PC-3 (cell line): Measurements from ENCODE around the gene LIMS1. TPM values are rescaled to one million over a fixed set of nuclear protein-coding genes. Genes with fewer than 3 reads are reported as not detected.
"Not testable (repeated sequence)": the region's sequence is repeated elsewhere in the genome, so short reads cannot be mapped to it uniquely, and the experiment has no call there.

Source experiments
- ATAC-seq: fragments of 200-7000 bp; cut with Tn5 transposase; 2 replicates; pipeline ENCODE4 v1.9.1; 2020; ENCODE audit warnings: mild to moderate bottlenecking, moderate library complexity
- BruUV-seq: library from RNA; stranded (reverse); fragments of 400-500 nt; replicated peaks from 2 replicates; lab custom pipeline; 2021; lab: Mats Ljungman, UMichigan
- CTCF ChIA-PET: fragments of 300-600 bp; sonication (Branson Sonifier 250); formaldehyde crosslinking; loops from one replicate; lab custom pipeline; 2022; ENCODE audit warnings: antibody characterized with exemption; lab: Charles Lee
- POLR2A ChIA-PET: fragments of 300-600 bp; sonication (Branson Sonifier 250); formaldehyde crosslinking; loops from one replicate; lab custom pipeline; 2022; ENCODE audit warnings: antibody characterized with exemption; ENCODE audit not compliant: unreplicated experiment; lab: Charles Lee
- DNase-seq: peaks from one replicate; pipeline ENCODE4 v3.0.0-alpha.2; 2015
- H2AFZ ChIP-seq: fragments of 300-600 bp; sonication (generic); 2 replicates; pipeline ENCODE4 v1.6.0; 2016; ENCODE audit warnings: antibody characterized with exemption, low read length
- H3F3A ChIP-seq: fragments of 300-600 bp; sonication (generic); one replicate; pipeline ENCODE4 v1.6.0; 2017; ENCODE audit warnings: antibody characterized with exemption, low read length, control low read depth, mild to moderate bottlenecking; ENCODE audit not compliant: unreplicated experiment
- H3K27ac ChIP-seq: fragments of 300-600 bp; sonication (generic); 2 replicates; pipeline ENCODE4 v1.5.1; 2016; ENCODE audit warnings: mild to moderate bottlenecking, low read length
- H3K27me3 ChIP-seq: fragments of 300-600 bp; sonication (generic); 2 replicates; pipeline ENCODE4 v1.6.1; 2016; ENCODE audit warnings: low read length, mixed read lengths
- H3K36me3 ChIP-seq: fragments of 300-600 bp; sonication (generic); 2 replicates; pipeline ENCODE4 v1.6.1; 2016; ENCODE audit warnings: low read depth, mixed run types, low read length, mixed read lengths
- H3K4me1 ChIP-seq: fragments of 300-600 bp; sonication (generic); 2 replicates; pipeline ENCODE4 v1.5.1; 2016; ENCODE audit warnings: low read length; ENCODE audit not compliant: insufficient read depth
- H3K4me2 ChIP-seq: fragments of 300-600 bp; sonication (generic); 2 replicates; pipeline ENCODE4 v1.6.0; 2016; ENCODE audit warnings: low read length
- H3K4me3 ChIP-seq: fragments of 300-600 bp; sonication (generic); 2 replicates; pipeline ENCODE4 v1.5.1; 2016; ENCODE audit warnings: mild to moderate bottlenecking, low read length, mixed read lengths
- H3K79me2 ChIP-seq: fragments of 300-600 bp; sonication (generic); 2 replicates; pipeline ENCODE4 v1.6.1; 2017; ENCODE audit warnings: low read length, mixed read lengths
- H3K9ac ChIP-seq: fragments of 300-600 bp; sonication (generic); 2 replicates; pipeline ENCODE4 v1.6.0; 2016; ENCODE audit warnings: mild to moderate bottlenecking, low read length
- H3K9me2 ChIP-seq: fragments of 300-600 bp; sonication (generic); replicated peaks from 2 replicates; pipeline ENCODE4 v1.6.1; 2016; ENCODE audit warnings: mixed run types, low read length, mixed read lengths
- H3K9me3 ChIP-seq: fragments of 300-600 bp; sonication (generic); 2 replicates; pipeline ENCODE4 v1.6.1; 2016; ENCODE audit warnings: low read length, mixed read lengths
- H4K20me1 ChIP-seq: fragments of 300-600 bp; sonication (generic); 2 replicates; pipeline ENCODE4 v1.6.1; 2016; ENCODE audit warnings: low read length, mixed read lengths
- EZH2 ChIP-seq: fragments of 300-600 bp; sonication (generic); IDR thresholded peaks from one replicate; pipeline ENCODE4 v1.6.1; 2017; ENCODE audit warnings: antibody characterized with exemption, mild to moderate bottlenecking, low read length; ENCODE audit not compliant: unreplicated experiment
- EZH2phosphoT487 ChIP-seq: fragments of 300-600 bp; sonication (generic); IDR thresholded peaks from 2 replicates; pipeline ENCODE4 v1.6.1; 2018; ENCODE audit warnings: mild to moderate bottlenecking, antibody characterized with exemption, low read length, borderline replicate concordance
- intact Hi-C: fragments of 100-400 bp; cut with micrococcal nuclease; formaldehyde crosslinking; loops from 2 replicates; pipeline ENCODE4 v1.9.0; 2023
- total RNA-seq: library from RNA; depleted of rRNA; stranded (reverse); fragments of >200 nt; gene quantifications from 2 replicates; pipeline ENCODE4 v1.2.3, GENCODE V29; 2014
- TF ChIP-seq, protein P1 (sequence below): fragments of 300-600 bp; sonication (generic); conservative IDR thresholded peaks from 2 replicates; pipeline ENCODE4 v1.5.1; 2017; ENCODE audit warnings: antibody characterized with exemption, low read depth, mild to moderate bottlenecking, low read length

Gene LIMS1
- total RNA-seq, 1 experiment from 2014 or later: 58.9 TPM

DNA sequence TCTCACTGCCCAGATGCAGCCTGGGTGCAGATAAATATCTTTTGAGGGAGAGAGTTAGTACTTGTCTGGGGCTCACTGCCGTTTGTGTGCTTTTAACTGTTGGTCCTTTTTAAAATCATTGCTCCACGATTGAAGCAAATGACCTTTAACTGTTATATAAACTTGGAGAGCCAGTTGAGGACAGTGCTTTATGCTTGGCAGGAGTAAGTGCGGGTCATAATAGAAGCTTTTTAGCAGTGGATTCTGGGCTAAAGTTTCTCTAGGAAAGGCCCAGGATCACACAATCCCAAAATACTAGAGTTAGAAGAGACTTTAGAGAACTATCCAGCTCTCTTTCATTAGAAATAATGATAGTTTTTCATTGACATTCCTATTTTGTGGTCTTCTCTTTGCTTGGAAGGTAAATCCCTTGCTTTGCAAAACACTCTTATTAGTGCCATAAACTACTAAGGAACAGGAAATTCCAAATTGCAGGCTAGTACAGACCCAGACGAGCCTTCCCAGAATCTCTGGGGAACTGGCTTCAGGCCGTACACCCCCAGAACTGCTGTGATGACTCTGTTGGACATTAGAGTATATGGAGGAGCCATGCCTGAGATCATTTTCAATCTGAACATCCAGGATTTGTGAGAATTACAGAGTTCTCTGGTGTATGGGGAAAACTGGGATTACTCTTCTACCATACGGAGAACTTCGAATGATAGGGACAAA, 19.1 kb downstream of the LIMS1 start:
- H3K9ac ChIP-seq: no peak overlapping the region
- H4K20me1 ChIP-seq: peaks cover 7% of the 10 kb centered on the region; the same call in 1 of the 2 replicates
- intact Hi-C loops: no loop called here
- ATAC-seq: no peak
- BruUV-seq: no TSS peak
- no peaks in the 10 kb centered on the region for H3K27me3 ChIP-seq
- ChIA-PET POLR2A (no interaction called here), CTCF (no interaction called here)
- H3K9me3 ChIP-seq: no peaks in the 10 kb centered on the region
- no peaks in the 10 kb centered on the region for H3F3A ChIP-seq
- no peaks in the 10 kb centered on the region for H3K36me3 ChIP-seq
- no peak overlapping the region for H3K4me2 ChIP-seq
- TF ChIP-seq EZH2phosphoT487: no peak
- TF ChIP-seq EZH2: no peak
- TF ChIP-seq, protein P1, sequence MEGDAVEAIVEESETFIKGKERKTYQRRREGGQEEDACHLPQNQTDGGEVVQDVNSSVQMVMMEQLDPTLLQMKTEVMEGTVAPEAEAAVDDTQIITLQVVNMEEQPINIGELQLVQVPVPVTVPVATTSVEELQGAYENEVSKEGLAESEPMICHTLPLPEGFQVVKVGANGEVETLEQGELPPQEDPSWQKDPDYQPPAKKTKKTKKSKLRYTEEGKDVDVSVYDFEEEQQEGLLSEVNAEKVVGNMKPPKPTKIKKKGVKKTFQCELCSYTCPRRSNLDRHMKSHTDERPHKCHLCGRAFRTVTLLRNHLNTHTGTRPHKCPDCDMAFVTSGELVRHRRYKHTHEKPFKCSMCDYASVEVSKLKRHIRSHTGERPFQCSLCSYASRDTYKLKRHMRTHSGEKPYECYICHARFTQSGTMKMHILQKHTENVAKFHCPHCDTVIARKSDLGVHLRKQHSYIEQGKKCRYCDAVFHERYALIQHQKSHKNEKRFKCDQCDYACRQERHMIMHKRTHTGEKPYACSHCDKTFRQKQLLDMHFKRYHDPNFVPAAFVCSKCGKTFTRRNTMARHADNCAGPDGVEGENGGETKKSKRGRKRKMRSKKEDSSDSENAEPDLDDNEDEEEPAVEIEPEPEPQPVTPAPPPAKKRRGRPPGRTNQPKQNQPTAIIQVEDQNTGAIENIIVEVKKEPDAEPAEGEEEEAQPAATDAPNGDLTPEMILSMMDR: no peak
- H3K4me1 ChIP-seq: no peaks in the 10 kb centered on the region
- no peaks in the 10 kb centered on the region for H3K9me2 ChIP-seq
- H2AFZ ChIP-seq: no peak overlapping the region
- H3K79me2 ChIP-seq: peaks cover 66% of the 10 kb centered on the region
- no peak overlapping the region for H3K4me3 ChIP-seq
- no peak overlapping the region for H3K27ac ChIP-seq
- no peak for DNase-seq

DNA sequence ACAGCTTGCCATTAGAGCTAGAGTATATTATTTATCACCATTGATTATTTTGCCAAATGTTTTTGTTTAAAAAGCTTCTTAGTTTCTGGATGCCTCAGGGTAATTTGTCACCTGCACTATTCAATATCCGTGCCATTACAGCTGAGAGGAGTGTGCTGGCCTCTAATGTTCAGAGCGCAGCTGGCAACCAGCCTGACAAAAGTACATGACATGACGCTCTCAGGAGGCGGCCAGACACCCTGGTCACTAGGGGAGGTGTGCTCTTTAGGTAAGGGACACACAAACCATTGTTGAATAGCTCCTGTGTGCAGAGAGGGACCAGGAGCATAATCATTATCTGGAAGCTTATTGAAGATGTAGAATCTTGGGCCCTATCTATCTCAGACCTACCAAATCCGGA, 20.3 kb downstream of the LIMS1 start:
- H4K20me1 ChIP-seq: peaks cover 7% of the 10 kb centered on the region; the same call in 1 of the 2 replicates
- H3K4me3 ChIP-seq: no peak overlapping the region
- TF ChIP-seq EZH2 (no peak), EZH2phosphoT487 (no peak)
- TF ChIP-seq, protein P1: no peak
- no peak overlapping the region for H3K27ac ChIP-seq
- H3K79me2 ChIP-seq: peaks cover 63% of the 10 kb centered on the region
- no peaks in the 10 kb centered on the region for H3K4me1 ChIP-seq
- H3K36me3 ChIP-seq: no peaks in the 10 kb centered on the region
- no peak overlapping the region for H3K4me2 ChIP-seq
- intact Hi-C loops: no loop called here
- H3F3A ChIP-seq: no peaks in the 10 kb centered on the region
- H2AFZ ChIP-seq: no peak overlapping the region
- H3K9me3 ChIP-seq: no peaks in the 10 kb centered on the region
- no peak for DNase-seq
- H3K9me2 ChIP-seq: no peaks in the 10 kb centered on the region
- no peak for ATAC-seq
- BruUV-seq: no TSS peak
- ChIA-PET POLR2A (no interaction called here), CTCF (no interaction called here)
- H3K27me3 ChIP-seq: no peaks in the 10 kb centered on the region
- H3K9ac ChIP-seq: no peak overlapping the region

DNA sequence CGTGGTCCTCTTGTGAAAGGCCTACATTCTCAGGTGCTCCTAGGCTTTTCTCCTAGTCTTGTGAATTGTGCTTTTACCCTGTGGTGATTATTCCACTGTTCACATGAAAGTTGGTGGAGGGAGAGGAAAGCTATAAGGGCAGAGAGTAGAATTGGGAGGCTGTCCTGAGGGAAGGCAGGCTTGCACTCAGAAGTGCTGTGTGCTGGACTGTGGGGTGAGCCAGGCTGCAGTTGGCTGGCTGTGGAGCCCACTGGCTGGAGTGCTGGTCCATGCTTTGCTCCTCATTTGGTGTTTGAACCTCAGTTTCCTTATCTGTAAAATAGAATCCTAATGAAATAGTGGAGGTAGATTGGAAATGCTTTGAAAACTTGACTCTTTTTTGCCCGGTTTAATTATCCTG, 21.3 kb downstream of the LIMS1 start:
- BruUV-seq: no TSS peak

DNA sequence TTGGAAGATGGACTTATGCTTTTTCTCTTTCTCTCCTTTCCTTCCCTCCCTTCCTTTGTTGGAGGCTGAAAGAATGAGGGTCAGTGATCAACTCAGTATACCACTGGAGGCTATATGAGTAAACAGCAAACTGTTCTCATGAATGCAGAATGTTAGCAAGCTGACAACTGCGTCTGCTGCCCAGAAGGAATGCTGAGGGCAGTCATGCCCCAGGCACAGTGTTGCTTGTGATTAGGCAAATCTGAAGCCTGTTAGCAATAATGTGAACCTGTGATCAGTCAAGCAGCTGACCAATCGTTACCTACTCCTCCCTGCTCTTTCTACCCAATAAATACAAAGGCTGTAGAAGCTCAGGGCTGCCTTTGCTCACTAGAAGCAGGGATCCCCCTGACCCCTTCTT, 22.3 kb downstream of the LIMS1 start:
- H2AFZ ChIP-seq, H3K27me3 ChIP-seq, H3K9me2 ChIP-seq, H3K4me3 ChIP-seq, POLR2A ChIA-PET, H3K9me3 ChIP-seq, H3K36me3 ChIP-seq, H3K4me1 ChIP-seq, ATAC-seq, CTCF ChIA-PET, DNase-seq, H3K9ac ChIP-seq, H4K20me1 ChIP-seq, H3K27ac ChIP-seq, intact Hi-C loops, H3K4me2 ChIP-seq, H3F3A ChIP-seq, BruUV-seq: not testable (repeated sequence)
- H3K79me2 ChIP-seq: peaks cover 66% of the 10 kb centered on the region

More for the DNA sequence above, 21.3 kb downstream of the LIMS1 start:
- Histone ChIP-seq H3K9ac (no peak overlapping the region), H3K27me3 (no peaks in the 10 kb centered on the region), H3K4me3 (no peak overlapping the region), H2AFZ (no peak overlapping the region), H3K4me1 (no peaks in the 10 kb centered on the region), H4K20me1 (peaks cover 7% of the 10 kb centered on the region; the same call in 1 of the 2 replicates), H3K4me2 (no peak overlapping the region), H3K79me2 (peaks cover 65% of the 10 kb centered on the region), H3F3A (no peaks in the 10 kb centered on the region), H3K27ac (no peak overlapping the region), H3K9me2 (no peaks in the 10 kb centered on the region), H3K36me3 (no peaks in the 10 kb centered on the region), H3K9me3 (no peaks in the 10 kb centered on the region)
- TF ChIP-seq EZH2 (no peak), EZH2phosphoT487 (no peak)
- TF ChIP-seq, protein P1: no peak
- no peak for DNase-seq
- CTCF ChIA-PET: no interaction called here
- ATAC-seq: no peak
- intact Hi-C loops: no loop called here
- POLR2A ChIA-PET: no interaction called here
